ENCODE measurements around the gene MYT1. TPM values are rescaled to one million over a fixed set of nuclear protein-coding genes. Genes with fewer than 3 reads are reported as not detected.

The MYT1 gene
- total and polyA plus RNA-seq, 2 of the 13 experiments (the other 11 are each of a cell fraction or from before 2014, with no cell fraction given) = 0.58 to 2.5 TPM

- no peak overlapping the region for H3K27ac ChIP-seq (ENCODE audit: extremely low read length, insufficient read depth, low read length)
- no TSS peak for BruUV-seq (replicated peaks)
- peaks cover 9% of the 10 kb centered on the region for H3K9me3 ChIP-seq (ENCODE audit: low read length)
- WGBS (ENCODE audit: low lambda C conversion rate) = 30% methylated on average over 16 of the region's 21 CpGs
- H4K20me1 ChIP-seq (ENCODE audit: insufficient read depth, low read length) = no peaks in the 10 kb centered on the region
- CTCF ChIA-PET (ENCODE audit: low intra/inter-chr PET ratio, low total read pairs) = no interaction called here
- POLR2A ChIA-PET = no interaction called here
- intact Hi-C loops (cut with micrococcal nuclease; ENCODE audit: unreplicated experiment) (no loop called here), in situ Hi-C loops (cut with HindIII; ENCODE audit: extremely low pct_ligation_motif_present, low pct_unique_long_range_greater_than_20kb) (no loop called here)
- no peaks in the 10 kb centered on the region for H3K36me3 ChIP-seq (replicated peaks in 1 of 2; ENCODE audit: control insufficient read depth in 1 of 2, insufficient read depth in 2 of 2, low read length in 2 of 2)
- no peaks in the 10 kb centered on the region for H3K79me2 ChIP-seq (ENCODE audit: insufficient read depth, low read length)
- DNase-seq (ENCODE audit: low spot score) (no peak), FAIRE-seq (no peak), ATAC-seq (peak; percentile 47)
- no peak overlapping the region for H3K4me2 ChIP-seq (ENCODE audit: low read depth, low read length)
- no peak overlapping the region for H2AFZ ChIP-seq (ENCODE audit: low read length)
- no peak overlapping the region for H3K9ac ChIP-seq (ENCODE audit: insufficient read depth, low read depth, low read length)
- peaks cover 15 to 44% of the 10 kb centered on the region in 2 experiments; a peak in 4 of 5 replicates for H3K27me3 ChIP-seq (ENCODE audit: control insufficient read depth in 1 of 2, insufficient read depth in 2 of 2, low read length in 2 of 2)
- TF ChIP-seq, protein P1, sequence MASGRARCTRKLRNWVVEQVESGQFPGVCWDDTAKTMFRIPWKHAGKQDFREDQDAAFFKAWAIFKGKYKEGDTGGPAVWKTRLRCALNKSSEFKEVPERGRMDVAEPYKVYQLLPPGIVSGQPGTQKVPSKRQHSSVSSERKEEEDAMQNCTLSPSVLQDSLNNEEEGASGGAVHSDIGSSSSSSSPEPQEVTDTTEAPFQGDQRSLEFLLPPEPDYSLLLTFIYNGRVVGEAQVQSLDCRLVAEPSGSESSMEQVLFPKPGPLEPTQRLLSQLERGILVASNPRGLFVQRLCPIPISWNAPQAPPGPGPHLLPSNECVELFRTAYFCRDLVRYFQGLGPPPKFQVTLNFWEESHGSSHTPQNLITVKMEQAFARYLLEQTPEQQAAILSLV (CRISPR knock-in tag; IDR thresholded peaks at IDR 0.05; ENCODE audit: borderline replicate concordance) = 0 out of 2 replicates have a peak, but pooled peaks have one; percentile 13
- TF ChIP-seq TOPORS (CRISPR knock-in tag; IDR thresholded peaks at IDR 0.05) = no peak
- TF ChIP-seq MAZ (IDR thresholded peaks at IDR 0.05; ENCODE audit: borderline replicate concordance, low read depth, low read length) = no peak
- TF ChIP-seq MAZ (CRISPR knock-in tag; IDR thresholded peaks at IDR 0.05; ENCODE audit: low read depth) = no peak
- TF ChIP-seq, protein P2, sequence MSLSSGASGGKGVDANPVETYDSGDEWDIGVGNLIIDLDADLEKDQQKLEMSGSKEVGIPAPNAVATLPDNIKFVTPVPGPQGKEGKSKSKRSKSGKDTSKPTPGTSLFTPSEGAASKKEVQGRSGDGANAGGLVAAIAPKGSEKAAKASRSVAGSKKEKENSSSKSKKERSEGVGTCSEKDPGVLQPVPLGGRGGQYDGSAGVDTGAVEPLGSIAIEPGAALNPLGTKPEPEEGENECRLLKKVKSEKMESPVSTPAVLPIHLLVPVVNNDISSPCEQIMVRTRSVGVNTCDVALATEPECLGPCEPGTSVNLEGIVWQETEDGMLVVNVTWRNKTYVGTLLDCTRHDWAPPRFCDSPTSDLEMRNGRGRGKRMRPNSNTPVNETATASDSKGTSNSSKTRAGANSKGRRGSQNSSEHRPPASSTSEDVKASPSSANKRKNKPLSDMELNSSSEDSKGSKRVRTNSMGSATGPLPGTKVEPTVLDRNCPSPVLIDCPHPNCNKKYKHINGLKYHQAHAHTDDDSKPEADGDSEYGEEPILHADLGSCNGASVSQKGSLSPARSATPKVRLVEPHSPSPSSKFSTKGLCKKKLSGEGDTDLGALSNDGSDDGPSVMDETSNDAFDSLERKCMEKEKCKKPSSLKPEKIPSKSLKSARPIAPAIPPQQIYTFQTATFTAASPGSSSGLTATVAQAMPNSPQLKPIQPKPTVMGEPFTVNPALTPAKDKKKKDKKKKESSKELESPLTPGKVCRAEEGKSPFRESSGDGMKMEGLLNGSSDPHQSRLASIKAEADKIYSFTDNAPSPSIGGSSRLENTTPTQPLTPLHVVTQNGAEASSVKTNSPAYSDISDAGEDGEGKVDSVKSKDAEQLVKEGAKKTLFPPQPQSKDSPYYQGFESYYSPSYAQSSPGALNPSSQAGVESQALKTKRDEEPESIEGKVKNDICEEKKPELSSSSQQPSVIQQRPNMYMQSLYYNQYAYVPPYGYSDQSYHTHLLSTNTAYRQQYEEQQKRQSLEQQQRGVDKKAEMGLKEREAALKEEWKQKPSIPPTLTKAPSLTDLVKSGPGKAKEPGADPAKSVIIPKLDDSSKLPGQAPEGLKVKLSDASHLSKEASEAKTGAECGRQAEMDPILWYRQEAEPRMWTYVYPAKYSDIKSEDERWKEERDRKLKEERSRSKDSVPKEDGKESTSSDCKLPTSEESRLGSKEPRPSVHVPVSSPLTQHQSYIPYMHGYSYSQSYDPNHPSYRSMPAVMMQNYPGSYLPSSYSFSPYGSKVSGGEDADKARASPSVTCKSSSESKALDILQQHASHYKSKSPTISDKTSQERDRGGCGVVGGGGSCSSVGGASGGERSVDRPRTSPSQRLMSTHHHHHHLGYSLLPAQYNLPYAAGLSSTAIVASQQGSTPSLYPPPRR (CRISPR knock-in tag; IDR thresholded peaks at IDR 0.05; ENCODE audit: borderline replicate concordance) = no peak
- TF ChIP-seq EED (CRISPR knock-in tag; IDR thresholded peaks at IDR 0.05) = 0 out of 2 replicates have a peak, but pooled peaks have one; percentile 68
- no peaks in the 10 kb centered on the region for H3K4me1 ChIP-seq (ENCODE audit: insufficient read depth, low read length)
- no peak overlapping the region; a peak in 1 of 6 replicates for H3K4me3 ChIP-seq (replicated peaks in 1 of 3; ENCODE audit: insufficient read depth in 1 of 3, low read depth in 2 of 3, low read length in 3 of 3)
These were observed 24.8 kb upstream of the MYT1 start for GRCh38 chr20:64139199-64140060.

All from HepG2 (cell line).